GM19397 (cell line): ENCODE results near the gene SCAF1.

ENCODE experiments used
- ATAC-seq: cut with Tn5 transposase; IDR thresholded peaks from one replicate; pipeline ENCODE4 v1.9.1; 2021; ENCODE audit warnings: mild to moderate bottlenecking, moderate library complexity; ENCODE audit not compliant: unreplicated experiment

SCAF1 gene, protein sequence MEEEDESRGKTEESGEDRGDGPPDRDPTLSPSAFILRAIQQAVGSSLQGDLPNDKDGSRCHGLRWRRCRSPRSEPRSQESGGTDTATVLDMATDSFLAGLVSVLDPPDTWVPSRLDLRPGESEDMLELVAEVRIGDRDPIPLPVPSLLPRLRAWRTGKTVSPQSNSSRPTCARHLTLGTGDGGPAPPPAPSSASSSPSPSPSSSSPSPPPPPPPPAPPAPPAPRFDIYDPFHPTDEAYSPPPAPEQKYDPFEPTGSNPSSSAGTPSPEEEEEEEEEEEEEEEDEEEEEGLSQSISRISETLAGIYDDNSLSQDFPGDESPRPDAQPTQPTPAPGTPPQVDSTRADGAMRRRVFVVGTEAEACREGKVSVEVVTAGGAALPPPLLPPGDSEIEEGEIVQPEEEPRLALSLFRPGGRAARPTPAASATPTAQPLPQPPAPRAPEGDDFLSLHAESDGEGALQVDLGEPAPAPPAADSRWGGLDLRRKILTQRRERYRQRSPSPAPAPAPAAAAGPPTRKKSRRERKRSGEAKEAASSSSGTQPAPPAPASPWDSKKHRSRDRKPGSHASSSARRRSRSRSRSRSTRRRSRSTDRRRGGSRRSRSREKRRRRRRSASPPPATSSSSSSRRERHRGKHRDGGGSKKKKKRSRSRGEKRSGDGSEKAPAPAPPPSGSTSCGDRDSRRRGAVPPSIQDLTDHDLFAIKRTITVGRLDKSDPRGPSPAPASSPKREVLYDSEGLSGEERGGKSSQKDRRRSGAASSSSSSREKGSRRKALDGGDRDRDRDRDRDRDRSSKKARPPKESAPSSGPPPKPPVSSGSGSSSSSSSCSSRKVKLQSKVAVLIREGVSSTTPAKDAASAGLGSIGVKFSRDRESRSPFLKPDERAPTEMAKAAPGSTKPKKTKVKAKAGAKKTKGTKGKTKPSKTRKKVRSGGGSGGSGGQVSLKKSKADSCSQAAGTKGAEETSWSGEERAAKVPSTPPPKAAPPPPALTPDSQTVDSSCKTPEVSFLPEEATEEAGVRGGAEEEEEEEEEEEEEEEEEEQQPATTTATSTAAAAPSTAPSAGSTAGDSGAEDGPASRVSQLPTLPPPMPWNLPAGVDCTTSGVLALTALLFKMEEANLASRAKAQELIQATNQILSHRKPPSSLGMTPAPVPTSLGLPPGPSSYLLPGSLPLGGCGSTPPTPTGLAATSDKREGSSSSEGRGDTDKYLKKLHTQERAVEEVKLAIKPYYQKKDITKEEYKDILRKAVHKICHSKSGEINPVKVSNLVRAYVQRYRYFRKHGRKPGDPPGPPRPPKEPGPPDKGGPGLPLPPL

DNA sequence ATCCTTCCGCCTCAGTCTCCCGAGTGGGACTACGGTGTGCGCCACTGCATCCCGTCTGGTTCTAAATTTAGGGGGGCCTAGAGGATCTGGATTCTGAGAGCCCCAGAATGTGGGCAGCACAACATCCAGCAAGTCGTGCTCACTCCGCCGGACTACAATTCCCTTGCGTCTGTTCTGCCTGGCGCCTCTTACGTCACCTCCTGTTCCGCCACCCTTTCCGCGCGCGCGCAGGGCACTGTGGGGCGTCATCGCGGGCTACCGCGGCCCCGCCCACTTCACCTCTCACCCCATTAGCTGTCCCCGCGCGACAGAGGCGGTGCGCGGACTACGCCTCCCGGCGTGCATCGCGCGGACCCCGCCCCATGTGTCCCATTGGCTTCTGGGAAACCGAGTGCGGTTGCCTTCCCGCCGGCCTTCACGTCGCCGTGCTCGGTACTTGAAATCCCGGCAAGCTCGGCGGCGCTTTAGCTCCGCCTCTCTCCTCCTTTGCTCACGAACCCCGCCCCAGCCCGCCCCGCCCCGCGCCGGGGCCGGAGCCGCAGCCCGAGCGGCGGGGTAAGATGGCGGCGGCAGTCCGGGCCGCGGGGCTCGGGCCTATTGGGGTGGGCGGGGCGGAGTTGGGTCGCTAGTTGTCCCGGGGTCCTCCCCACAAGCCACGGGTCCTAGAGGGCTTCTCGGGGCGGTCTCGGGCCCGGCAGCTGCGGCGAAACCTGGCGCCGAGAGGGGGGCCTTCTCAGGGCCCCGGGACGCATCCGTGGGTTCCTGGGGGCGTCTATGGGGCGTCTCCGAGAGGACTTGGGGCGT lies at the start of gene SCAF1:
Gene SCAF1 (plus strand): TSS at position 522 of the 804 bp plus-strand sequence. CDS start 2,818 bp downstream, outside the sequence.
- ATAC-seq, result peak; percentile 62

DNA sequence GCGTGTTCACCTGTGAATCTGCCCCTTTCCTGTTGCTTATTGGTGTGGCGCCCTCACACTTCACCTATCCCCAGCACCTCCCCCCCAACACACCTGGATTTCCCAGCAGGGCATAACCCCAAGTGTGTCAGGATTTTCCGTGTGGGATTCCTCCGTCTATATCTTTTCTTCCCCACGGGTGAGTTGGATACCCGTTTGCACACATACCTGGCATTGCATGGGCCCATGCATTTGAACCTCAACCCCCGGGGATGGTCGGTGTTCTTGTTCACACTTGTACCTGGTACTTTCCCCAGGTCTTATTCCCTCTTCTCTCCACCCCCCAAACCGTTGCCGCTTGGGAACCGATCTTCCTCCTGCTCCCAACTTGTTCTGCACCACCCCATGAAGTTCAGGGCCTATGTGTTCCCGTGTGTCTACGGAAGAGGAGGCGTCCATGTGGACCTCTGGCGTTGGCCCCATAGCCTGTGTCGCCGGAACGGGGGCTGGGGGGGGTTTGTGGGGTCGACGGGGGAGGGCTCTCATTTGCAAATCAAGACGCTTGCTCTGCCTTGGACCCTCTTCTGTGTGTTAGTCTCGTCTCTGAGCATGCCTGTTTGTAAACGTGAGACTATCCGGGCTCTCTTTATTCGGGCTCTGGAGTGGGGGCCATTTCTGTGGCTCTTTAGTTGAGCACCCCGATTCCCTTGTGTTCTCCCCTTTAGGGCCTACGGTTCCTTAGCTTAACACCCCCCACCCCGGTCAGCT lies 49.4 kb upstream of the SCAF1 start:
- ATAC-seq, result no peak

DNA sequence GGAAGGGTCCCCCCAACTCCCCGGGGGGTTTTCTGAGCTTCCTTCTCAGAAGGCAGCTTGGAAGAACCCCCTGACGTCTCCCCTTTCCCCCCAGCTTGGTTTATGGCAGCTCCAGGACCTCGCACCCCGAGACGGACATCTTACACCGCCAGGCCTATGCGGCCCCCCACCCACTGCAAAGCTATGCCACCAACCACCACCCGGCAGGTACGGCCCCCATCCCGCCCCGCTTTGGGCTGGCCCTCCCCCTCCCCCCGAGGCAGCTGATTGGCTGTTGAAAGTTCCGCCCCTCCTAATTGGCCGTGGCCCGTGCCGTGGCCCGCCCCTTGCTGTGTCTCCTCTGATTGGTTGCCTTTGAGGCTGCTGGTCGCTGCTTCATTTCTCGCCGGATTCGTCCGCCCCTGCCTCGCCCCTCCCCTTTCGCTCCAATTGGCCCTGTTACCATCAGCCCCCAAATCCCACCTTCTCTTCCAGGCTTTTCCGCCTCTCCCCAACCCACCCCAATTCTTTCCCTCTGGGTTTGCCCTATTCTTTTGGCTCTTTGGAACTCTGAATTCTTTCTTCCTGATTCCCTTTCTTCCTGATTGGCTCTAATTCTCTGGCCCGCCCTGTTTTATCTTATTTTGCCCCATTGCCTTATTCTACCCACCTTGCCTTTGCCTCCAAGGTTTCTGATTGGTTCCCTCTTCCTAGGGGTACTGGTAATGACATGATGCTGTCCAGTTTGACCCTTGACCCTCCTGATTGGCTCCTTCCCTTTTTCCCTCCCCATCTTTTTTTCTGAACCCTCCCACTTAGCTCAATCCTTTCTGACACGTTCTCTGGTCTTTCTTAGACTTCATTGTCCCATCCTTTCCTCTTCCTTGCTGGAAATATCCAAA lies 48.5 kb upstream of the SCAF1 start:
- ATAC-seq, result peak; percentile 44

DNA sequence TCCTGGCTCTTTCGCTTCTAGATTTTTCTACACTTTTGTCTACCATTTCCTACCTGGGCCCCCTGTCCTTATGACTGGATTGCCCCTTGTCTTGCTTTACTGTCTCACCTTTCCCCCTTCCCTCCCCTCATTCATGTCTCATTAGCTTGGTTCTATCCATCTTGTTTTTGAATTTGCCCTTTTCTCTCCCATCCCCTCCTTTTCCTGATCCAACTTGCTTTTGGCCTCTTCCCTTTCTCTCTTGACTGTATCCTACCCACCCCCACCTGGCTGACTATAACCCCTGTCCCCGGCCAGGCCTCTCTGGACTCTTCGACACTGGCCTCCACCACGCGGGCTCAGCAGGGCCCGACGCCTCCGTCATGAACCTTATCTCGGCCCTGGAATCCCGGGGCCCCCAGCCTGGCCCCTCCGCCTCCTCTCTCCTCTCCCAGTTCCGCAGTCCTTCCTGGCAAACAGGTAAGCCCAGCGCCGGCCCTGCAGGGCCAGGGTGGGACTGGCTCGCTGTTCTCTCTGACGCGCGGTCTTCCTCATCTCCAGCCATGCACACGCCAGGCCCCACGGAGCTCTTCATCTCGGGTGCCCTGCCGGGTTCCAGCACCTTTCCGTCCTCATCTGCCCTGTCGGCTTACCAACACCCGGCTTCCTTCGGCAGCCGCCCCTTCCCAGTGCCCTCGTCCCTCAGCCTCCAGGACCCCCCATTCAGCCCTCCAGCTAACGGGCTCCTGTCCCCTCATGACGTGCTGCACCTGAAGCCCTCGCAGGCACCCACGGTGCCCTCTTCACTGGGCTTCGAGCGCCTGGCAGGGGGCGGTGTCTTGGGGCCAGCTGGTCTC lies 47.6 kb upstream of the SCAF1 start:
- ATAC-seq, result no peak

DNA sequence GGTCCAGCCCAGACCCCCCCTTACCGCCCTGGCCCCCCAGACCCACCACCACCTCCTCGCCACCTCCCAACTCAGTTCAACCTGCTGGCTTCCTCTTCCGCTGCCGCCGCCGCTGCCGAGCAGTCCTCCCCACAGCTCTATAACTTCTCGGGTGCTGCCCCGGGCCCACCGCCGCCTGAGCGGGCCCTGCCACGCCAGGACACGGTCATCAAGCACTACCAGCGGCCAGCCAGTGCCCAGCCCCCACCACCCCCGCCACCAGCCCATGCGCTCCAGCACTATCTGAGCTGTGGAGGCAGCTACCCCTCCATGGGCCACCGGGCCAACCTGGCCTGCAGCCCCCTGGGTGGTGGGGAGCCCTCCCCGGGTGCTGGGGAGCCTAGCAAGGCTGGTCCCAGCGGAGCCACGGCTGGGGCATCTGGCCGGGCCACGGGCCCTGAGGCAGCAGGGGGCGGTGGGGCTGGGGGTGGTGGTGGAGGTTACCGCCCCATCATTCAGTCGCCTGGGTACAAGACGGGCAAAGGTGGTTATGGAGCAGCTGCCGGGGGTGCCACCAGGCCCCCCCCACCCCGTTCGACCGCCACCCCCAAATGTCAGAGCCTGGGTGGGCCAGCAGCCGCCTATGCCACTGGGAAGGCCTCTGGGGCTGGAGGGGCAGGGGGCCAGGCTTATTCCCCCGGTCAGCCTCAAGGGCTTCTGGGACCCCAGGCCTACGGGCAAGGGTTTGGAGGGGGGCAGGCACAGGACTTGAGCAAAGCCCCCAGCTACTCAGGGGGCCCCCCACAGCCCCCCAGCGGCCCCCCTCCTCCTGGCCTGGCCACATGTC lies 46.8 kb upstream of the SCAF1 start:
- no peak for ATAC-seq

DNA sequence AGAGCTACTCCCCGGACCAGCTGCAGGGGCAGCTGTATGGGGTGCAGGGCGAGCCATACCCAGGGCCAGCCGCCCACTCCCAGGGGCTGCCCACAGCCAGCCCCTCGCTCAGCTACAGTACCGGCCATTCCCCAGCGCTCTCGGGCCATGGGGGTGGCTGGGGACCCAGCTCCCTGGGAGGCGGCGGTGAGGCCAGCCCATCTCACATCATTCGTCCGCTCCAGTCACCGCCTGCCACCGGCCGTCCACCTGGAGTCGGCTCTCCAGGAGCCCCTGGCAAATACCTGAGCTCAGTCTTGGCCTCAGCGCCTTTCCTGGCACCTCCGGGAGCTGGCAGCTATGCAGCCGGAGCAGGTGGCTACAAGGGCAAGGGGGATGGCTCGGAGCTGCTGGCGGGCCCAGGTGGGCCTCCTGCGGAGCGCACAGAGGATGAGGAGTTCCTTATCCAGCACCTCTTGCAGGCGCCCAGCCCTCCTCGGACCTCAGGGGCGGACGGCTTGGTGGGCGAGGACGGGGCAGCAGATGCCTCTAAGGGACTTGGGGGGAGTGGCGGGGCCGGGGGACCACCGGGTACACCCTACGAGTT lies 46.1 kb upstream of the SCAF1 start:
- no peak for ATAC-seq

DNA sequence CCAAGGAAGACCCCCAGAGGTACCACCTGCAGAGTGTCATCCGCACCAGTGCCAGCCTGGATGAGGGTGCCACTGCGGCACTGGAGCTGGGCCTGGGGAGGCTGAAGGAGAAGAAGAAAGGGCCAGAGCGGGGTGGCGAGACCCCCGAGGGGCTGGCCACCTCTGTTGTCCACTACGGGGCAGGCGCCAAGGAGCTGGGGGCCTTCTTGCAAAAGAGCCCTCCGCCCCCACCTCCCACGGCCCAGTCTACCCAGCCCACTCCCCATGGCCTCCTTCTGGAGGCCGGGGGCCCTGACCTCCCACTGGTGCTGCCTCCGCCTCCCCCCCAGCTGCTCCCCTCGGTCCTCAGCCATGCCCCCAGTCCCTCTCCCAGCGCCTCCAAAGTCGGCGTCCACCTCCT lies 45.6 kb upstream of the SCAF1 start:
- no peak for ATAC-seq

DNA sequence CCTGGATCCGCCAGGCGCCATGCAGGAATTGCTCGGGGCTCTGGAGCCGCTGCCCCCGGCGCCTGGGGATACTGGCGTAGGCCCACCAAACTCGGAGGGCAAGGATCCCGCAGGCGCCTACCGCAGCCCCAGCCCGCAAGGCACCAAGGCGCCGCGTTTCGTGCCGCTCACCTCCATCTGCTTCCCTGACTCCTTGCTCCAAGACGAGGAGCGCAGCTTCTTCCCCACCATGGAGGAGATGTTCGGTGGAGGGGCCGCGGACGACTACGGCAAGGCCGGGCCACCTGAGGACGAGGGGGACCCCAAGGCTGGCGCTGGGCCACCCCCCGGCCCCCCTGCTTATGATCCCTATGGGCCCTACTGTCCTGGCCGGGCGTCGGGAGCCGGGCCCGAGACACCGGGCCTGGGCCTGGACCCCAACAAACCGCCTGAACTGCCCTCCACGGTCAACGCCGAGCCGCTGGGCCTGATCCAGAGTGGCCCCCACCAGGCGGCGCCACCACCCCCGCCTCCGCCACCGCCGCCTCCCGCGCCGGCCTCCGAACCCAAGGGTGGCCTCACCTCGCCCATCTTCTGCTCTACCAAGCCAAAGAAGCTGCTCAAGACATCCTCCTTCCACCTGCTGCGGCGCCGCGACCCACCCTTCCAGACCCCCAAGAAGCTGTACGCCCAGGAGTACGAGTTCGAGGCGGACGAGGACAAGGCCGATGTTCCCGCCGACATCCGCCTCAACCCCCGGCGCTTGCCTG lies 44.9 kb upstream of the SCAF1 start:
- ATAC-seq, result no peak

DNA sequence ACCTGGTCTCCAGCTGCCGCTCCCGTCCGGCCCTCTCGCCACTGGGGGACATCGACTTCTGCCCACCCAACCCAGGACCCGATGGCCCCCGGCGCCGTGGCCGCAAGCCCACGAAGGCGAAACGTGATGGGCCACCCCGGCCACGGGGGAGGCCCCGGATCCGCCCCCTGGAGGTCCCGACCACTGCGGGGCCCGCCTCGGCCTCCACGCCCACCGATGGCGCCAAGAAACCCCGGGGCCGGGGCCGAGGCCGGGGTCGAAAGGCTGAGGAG lies 44.4 kb upstream of the SCAF1 start:
- no peak for ATAC-seq

DNA sequence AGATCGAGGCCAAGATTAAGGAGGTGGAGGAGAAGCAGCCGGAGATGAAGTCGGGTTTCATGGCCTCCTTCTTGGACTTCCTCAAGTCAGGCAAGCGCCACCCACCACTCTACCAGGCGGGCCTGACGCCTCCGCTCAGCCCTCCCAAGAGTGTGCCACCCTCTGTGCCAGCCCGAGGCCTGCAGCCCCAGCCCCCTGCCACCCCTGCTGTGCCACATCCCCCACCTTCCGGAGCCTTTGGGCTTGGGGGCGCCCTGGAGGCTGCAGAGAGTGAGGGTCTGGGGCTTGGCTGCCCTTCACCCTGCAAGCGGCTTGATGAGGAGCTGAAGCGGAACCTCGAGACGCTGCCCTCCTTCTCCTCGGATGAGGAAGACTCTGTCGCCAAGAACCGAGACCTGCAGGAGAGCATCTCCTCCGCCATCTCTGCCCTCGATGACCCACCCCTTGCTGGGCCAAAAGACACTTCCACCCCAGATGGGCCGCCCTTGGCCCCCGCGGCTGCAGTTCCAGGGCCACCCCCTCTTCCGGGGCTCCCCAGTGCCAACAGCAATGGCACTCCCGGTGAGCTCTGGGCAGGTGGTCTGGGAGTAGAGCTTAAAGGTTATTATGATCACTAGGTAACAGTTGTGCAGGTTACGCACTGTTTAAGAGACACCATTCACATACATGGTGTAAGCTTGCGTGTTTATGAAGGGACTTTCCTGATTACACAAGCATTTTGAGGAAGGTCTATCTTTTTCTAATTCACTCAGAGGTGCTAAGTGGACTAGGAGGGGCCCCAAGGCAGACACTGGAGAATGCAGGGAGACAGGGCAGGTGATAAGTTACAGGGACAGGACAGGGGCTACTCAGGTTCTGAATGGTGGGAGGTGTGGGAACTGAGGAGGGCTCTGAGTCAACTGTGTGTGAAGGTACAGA lies 42.4 kb upstream of the SCAF1 start:
- no peak for ATAC-seq

DNA sequence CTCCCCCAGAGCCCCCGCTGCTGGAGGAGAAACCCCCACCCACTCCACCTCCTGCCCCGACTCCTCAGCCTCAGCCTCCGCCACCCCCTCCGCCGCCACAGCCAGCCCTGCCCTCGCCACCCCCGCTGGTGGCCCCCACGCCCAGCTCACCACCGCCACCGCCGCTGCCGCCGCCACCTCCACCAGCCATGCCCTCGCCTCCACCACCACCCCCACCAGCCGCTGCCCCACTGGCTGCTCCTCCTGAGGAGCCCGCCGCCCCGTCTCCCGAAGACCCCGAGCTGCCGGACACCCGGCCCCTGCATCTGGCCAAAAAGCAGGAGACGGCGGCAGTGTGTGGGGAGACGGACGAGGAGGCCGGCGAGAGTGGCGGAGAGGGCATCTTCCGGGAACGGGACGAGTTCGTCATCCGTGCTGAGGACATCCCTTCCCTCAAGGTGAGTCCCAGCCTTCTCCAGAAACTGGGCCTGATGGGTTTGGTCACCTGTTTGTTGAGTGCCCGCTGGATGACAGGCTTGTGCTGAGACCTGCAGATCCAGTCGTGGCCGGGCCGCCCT lies 40.4 kb upstream of the SCAF1 start:
- ATAC-seq, result no peak

DNA sequence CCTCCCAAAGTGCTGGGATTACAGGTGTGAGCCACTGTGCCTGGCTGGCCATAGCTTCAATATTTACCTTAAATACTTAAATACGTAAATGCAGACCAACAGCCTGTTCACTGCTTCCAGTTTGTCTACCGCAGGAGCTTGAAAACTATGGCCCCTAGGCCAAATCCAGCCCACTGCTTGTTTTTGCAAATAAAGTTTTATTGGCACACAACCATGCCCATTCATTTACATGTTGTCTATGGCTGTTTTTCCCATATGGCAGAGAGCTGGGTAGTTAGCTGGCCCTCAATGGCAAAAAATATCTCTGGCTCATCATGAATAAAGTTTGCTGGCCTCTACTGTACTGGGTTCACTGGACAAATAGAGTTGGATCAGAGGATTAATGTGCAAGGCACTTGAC lies 39.2 kb upstream of the SCAF1 start:
- no peak for ATAC-seq

DNA sequence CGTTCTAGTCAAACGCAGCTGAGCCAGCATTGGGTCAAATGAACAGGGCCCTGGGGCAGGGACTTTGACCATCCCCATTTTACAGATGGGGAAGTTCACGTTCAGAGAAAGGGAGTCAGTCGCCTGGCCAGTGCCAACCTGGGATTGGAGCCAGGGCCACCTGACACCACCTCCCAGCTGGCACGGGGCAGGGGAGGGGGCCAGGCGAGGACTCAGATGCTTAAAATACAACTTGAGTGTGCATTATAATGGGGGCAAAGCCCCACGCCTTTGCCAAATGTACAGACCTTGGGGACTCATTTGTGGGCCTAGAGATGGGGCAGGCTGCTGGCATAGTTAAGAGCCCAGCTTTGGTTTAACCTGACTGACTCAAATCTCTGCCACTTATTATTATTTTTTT lies 36.4 kb upstream of the SCAF1 start:
- no peak for ATAC-seq

DNA sequence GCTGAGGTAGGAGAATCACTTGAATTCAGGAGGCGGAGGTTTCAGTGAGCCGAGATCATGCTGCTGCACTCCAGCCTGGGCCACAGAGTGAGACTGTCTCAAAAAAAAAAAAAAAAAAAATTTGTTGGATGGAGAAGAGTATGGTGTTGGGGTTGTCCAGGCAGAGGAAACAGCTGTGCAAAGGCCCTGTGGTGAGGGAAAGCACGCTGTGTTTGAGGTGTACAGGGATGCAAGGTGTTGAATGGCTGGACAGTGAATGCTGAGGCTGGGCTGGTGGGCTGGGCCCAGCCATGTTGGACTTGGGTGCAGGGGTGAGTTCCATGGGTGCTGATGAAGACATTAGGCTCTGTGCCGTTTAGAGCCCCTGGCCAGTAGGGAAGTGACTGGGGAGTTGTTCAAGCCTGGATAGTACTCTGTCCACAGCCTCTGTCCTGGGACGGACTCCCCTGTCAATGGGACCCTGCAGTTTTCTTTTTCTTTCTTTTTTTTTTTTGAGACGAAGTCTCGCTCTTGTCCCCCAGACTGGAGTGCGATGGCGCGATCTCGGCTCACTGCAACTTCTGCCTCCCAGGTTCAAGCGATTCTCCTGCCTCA lies 32.4 kb upstream of the SCAF1 start:
- ATAC-seq, result no peak
